HG02870 (cell line): ENCODE results near the gene CDKN2AIP.

Experiments used
- ATAC-seq: cut with Tn5 transposase; IDR thresholded peaks from one replicate; pipeline ENCODE4 v1.9.1; 2021; ENCODE audit warnings: mild to moderate bottlenecking, moderate library complexity; ENCODE audit not compliant: unreplicated experiment

CDKN2AIP gene

DNA sequence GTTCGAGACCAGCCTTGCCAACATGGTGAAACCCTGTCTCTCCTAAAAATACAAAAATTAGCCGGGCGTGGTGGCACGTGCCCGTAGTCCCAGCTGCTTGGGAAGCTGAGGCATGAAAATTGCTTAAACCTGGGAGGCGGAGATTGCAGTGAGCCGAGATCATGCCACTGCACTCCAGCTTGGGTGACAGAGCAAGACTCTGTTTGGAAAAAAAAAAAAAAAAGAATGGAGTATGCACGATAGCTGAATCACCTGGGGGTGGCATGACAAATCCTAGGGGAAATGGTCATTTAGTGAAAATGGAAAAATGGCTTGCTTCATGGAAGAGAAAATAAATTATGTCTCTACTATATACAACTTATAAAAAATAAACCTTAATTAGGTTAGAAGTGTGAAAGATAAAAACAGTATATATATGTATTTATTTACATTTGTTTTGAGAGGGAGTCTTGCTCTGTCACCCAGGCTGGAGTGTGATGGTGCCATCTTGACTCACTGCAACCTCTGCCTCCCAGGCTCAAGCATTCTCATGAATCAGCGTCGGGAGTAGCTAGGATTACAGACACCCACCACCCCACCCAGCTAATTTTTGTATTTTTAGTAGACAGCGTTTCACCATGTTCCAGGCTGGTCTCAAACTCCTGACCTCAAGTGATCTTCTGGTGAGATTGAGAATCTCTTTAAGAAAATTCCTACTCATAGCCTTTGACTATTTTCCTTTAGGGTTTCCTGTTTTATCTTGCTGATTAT is 41.1 kb downstream of the CDKN2AIP start:
- no peak for ATAC-seq

DNA sequence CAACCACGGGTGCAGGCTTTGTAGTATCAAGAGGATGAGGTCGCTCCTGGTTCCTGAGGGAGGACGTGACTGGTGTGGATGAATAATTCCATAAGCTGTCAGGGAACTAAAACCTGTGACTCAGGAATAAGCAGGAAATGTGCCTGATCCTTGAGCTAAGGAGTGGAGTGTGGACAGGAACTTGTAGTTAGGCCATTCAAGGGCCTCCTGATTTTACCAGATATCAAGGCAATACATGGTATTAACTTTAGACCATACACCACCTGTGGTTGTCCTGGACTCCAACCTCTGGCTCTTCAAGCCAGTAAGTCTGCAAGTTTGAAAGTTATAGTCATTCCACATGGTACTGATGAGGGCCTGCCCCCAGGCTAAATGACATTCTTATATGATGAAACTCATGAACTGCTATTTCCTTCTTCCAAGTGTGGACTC is 48.4 kb downstream of the CDKN2AIP start:
- no peak for ATAC-seq

- no peak for ATAC-seq
These were observed 48.8 kb downstream of the CDKN2AIP start for GRCh38 chr4:183493246-183493645.

DNA sequence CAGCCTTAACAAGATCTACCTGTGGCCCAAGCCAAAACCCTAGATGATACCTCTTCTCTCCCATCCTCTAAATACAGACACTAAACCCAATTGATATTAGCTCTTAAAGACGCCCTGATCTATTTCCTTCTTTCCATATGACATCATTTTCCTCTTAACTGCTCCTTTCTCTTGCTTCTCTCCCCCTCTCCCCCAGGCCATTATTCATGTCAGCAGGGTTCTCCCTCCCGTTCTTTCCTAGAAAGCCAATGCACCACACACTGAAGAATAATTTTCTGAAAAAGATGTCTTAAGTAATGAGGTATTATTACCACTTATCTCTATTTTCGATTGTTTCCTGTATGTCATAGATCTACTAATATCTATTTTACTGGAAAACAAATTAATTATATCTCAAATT is 50.7 kb downstream of the CDKN2AIP start:
- no peak for ATAC-seq
